ENCODE results near the gene ALOX5AP. TPM values are rescaled to one million over a fixed set of nuclear protein-coding genes. Genes with fewer than 3 reads are reported as not detected.

The ALOX5AP gene
- polyA plus RNA-seq, 1 experiment: 0.11 TPM

DNA sequence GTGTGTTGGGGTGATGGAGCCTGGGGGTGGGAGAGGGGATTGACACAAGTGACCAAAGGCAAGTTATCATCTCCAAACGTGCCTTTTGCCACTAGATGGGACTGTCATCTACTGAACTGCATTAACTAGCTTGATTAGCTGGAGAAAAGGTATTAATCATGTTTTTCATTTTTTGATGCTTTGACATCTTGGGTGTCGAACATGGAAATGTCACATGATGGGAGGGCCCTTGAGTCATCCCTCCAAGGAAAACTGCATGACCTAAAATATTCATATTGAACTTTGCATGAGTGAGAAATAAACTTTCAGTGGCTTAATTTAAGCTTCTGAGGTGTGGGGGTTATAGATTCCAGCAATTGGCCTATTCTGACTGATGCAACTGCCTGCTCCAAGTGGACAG is 73.3 kb downstream of the ALOX5AP start:
- CTCF ChIA-PET: interaction anchor here (0.7 to 2.6 kb wide), 6 partner anchors 10 to 238 kb away, joined by 4 to 14 read pairs (median 4); no protein-coding TSS in a partner anchor
- Histone ChIP-seq H3K27me3 (ENCODE audit: control insufficient read depth, insufficient read depth, low read length) (no peaks in the 10 kb centered on the region), H3K4me3 (ENCODE audit: low read depth, low read length) (no peak overlapping the region), H3K36me3 (ENCODE audit: control insufficient read depth, insufficient read depth, low read length) (no peaks in the 10 kb centered on the region)
- TF ChIP-seq CTCF (IDR thresholded peaks at IDR 0.05; ENCODE audit: insufficient read depth, low read depth, low read length): no peak
- no peak for DNase-seq (ENCODE audit: low read depth)
- POLR2A ChIA-PET: no interaction called here

DNA sequence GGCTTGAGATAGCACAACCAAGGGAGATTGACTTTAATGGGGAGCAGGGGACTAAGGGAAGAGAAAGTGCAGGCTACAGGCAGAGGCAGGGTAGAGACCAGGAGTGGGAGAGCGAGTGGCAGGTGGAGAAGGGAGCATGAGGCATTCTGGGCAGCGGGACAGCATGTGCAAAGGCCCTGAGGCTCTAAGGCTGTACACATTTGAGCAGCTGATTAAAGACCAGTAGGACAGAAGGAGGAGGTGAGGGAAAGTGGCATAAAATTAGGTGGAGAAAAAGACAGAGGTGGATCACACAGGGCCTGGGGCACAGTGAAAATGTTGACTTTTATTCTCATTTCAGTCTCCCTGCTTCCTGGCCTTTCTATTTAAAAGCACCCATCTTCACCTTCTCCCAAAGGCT is 74.4 kb downstream of the ALOX5AP start:
- no peak overlapping the region for H3K4me3 ChIP-seq (ENCODE audit: low read depth, low read length)
- ChIA-PET POLR2A (no interaction called here), CTCF (interaction anchor here (2.6 kb wide), 1 partner anchor 234 kb away, joined by 14 read pairs; no protein-coding TSS in a partner anchor)
- no peaks in the 10 kb centered on the region for H3K36me3 ChIP-seq (ENCODE audit: control insufficient read depth, insufficient read depth, low read length)
- no peaks in the 10 kb centered on the region for H3K27me3 ChIP-seq (ENCODE audit: control insufficient read depth, insufficient read depth, low read length)
- TF ChIP-seq CTCF (IDR thresholded peaks at IDR 0.05; ENCODE audit: insufficient read depth, low read depth, low read length): no peak
- no peak for DNase-seq (ENCODE audit: low read depth)

GRCh38 chr13:30810261-30810701 is 74.9 kb downstream of the ALOX5AP start:
- no peak for TF ChIP-seq CTCF (IDR thresholded peaks at IDR 0.05; ENCODE audit: insufficient read depth, low read depth, low read length)
- H3K4me3 ChIP-seq (ENCODE audit: low read depth, low read length): no peak overlapping the region
- no peaks in the 10 kb centered on the region for H3K27me3 ChIP-seq (ENCODE audit: control insufficient read depth, insufficient read depth, low read length)
- ChIA-PET POLR2A (no interaction called here), CTCF (no interaction called here)
- H3K36me3 ChIP-seq (ENCODE audit: control insufficient read depth, insufficient read depth, low read length): no peaks in the 10 kb centered on the region
- DNase-seq (ENCODE audit: low read depth): no peak

- Histone ChIP-seq H3K36me3 (ENCODE audit: control insufficient read depth, insufficient read depth, low read length) (no peaks in the 10 kb centered on the region), H3K27me3 (ENCODE audit: control insufficient read depth, insufficient read depth, low read length) (no peaks in the 10 kb centered on the region), H3K4me3 (ENCODE audit: low read depth, low read length) (no peak overlapping the region)
- POLR2A ChIA-PET: no interaction called here
- TF ChIP-seq CTCF (IDR thresholded peaks at IDR 0.05; ENCODE audit: insufficient read depth, low read depth, low read length): no peak
- CTCF ChIA-PET: no interaction called here
- no peak for DNase-seq (ENCODE audit: low read depth)
These were observed 75.5 kb downstream of the ALOX5AP start for GRCh38 chr13:30810801-30811200.

Other genes with a start within 250 kb of the ALOX5AP start
- gene USPL1, start 117.6 kb upstream of the ALOX5AP start, polyA plus RNA-seq (2011; rRNA removed): 7.5 and 10.9 TPM in 2 replicates
- gene MEDAG, start 170.7 kb downstream of the ALOX5AP start, polyA plus RNA-seq (2011; rRNA removed): 0.87 and 0.97 TPM in 2 replicates
- gene TEX26, start 197.1 kb downstream of the ALOX5AP start, polyA plus RNA-seq (2011; rRNA removed): not detected in 2 replicates